Measurements from ENCODE around the gene ECE2.

DNA sequence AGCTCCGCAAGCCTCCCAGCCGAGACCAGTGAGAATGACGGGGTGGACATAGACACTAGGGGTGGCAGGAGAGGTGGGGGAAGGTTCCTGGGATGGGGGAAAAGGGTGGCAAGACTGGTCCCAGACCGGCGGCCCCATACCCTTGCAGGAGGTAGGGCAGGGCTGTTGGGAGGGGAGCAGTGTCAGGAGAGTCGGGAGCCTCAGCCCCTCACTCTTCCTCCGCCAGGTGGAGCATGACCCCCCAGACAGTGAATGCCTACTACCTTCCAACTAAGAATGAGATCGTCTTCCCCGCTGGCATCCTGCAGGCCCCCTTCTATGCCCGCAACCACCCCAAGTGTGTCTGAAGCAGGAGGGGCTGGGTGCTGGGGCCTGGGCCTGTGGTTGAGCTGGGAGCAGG, 14.5 kb downstream of the ECE2 start:
- TF ChIP-seq, protein P1, sequence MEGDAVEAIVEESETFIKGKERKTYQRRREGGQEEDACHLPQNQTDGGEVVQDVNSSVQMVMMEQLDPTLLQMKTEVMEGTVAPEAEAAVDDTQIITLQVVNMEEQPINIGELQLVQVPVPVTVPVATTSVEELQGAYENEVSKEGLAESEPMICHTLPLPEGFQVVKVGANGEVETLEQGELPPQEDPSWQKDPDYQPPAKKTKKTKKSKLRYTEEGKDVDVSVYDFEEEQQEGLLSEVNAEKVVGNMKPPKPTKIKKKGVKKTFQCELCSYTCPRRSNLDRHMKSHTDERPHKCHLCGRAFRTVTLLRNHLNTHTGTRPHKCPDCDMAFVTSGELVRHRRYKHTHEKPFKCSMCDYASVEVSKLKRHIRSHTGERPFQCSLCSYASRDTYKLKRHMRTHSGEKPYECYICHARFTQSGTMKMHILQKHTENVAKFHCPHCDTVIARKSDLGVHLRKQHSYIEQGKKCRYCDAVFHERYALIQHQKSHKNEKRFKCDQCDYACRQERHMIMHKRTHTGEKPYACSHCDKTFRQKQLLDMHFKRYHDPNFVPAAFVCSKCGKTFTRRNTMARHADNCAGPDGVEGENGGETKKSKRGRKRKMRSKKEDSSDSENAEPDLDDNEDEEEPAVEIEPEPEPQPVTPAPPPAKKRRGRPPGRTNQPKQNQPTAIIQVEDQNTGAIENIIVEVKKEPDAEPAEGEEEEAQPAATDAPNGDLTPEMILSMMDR (IDR thresholded peaks at IDR 0.05), result no peak
- TF ChIP-seq POLR2AphosphoS5 (IDR thresholded peaks at IDR 0.05; ENCODE audit: low read depth, low read length), result no peak
- TF ChIP-seq, protein P2, sequence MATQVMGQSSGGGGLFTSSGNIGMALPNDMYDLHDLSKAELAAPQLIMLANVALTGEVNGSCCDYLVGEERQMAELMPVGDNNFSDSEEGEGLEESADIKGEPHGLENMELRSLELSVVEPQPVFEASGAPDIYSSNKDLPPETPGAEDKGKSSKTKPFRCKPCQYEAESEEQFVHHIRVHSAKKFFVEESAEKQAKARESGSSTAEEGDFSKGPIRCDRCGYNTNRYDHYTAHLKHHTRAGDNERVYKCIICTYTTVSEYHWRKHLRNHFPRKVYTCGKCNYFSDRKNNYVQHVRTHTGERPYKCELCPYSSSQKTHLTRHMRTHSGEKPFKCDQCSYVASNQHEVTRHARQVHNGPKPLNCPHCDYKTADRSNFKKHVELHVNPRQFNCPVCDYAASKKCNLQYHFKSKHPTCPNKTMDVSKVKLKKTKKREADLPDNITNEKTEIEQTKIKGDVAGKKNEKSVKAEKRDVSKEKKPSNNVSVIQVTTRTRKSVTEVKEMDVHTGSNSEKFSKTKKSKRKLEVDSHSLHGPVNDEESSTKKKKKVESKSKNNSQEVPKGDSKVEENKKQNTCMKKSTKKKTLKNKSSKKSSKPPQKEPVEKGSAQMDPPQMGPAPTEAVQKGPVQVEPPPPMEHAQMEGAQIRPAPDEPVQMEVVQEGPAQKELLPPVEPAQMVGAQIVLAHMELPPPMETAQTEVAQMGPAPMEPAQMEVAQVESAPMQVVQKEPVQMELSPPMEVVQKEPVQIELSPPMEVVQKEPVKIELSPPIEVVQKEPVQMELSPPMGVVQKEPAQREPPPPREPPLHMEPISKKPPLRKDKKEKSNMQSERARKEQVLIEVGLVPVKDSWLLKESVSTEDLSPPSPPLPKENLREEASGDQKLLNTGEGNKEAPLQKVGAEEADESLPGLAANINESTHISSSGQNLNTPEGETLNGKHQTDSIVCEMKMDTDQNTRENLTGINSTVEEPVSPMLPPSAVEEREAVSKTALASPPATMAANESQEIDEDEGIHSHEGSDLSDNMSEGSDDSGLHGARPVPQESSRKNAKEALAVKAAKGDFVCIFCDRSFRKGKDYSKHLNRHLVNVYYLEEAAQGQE (IDR thresholded peaks at IDR 0.05; ENCODE audit: insufficient read depth in 1 of 2, low read depth in 2 of 2, low read length in 1 of 2), result no peak
